ENCODE data around the gene MKKS.

MKKS gene

DNA sequence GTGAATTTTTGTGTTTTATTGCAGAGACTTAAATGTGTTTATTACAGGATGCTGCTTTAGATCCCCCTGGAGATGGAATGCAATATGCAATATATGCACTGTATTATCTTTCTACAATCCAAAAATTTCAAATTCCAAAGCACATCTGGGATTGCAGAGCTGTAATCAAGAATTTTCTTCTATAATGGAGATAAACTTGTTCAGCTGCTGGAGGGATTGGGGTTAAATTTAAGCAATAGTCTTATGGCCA lies 66.4 kb downstream of the MKKS start:
- no peak for DNase-seq

DNA sequence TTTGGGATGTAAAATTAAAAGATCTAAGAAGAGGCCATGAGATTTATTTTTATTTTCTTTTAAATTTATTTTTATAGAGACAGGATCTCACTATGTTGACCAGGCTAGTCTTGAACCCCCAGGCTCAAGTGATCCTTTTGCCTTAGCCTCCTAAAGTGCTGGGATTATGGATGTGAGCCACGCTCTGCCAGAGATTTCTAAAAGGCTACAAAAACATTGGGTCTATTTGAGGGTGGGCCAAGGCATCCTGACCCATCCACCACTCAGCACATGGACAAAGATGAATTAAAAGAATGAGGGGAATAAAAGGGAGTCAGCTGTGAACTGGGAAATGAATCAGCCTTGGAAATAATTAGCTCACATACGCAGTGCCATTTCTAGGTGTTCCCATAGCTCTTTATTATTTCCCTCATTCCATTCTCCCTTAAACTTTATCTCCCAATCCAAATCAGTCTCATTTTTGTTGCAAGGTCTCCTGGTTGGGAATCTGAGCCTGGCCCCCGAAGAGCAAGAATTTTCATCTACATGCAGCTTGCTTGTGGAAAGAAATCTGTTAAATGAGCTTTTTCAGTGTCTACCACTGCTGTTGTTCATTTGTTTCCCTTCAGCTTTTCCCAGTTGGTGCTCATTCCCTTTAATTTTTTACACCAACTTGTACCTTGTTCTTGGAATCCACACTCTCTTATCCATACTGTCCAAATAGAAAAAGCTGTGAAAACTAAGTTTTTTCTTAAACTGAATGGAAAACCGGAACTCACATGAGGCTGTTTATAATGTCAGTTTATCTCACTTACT lies 66.9 kb downstream of the MKKS start:
- DNase-seq = no peak

DNA sequence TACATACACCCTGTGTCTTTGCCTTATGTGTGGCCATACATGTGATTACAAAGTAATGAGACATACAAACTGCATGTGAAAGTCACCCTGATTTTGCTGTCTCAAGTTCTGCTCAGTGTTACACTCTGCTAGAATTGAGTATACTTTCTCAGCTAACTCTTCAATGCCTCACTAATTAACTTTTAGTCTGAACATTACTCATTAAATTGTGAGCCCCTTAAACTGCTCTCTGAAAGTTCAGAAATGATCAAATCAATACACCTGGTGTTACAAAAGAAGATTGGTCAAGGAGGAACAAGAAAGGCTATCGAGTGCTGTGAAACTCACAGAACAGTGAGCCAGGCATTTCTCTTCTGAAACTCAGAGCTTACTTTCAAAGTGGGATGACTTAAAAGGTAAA lies 71.3 kb downstream of the MKKS start:
- DNase-seq = no peak

DNA sequence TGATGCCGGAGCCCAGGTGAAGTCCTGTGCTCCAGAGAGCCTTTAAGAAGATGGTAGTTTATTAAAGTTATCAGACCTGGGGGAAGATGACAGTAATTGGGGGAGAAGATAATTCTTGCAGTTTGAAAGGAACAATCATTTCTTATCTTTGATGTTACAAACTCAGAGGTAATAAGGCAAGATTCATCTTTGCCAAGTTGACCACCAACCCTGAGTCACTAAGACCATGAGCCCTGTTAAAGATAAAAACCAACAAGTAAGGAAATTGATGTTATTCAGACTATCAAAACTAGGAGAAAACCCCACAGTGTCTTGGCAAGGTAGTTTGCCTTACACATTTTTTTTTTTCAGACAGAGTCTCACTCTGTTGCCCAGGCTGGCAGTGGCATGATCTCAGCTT lies 73.1 kb downstream of the MKKS start:
- DNase-seq = no peak

DNA sequence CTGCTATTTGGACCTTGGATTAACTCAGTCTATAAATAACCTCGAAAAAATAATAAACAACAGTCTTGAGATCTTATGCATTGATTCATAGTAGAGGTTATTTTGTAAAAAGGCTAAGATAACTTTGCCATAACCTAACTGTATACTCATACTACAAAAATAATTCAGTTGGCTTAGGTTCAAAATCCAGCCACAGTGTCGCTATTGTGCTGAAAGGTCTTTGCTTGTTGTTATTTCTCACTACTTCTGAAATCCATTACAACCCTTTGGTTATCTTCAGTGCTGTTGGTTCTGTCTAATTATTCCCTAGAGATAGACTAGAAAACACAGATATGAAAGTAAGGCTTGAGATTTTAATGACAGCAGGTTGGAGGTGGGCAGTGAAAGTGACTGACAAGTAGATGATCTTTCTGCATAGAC lies 74.4 kb downstream of the MKKS start:
- no peak for DNase-seq

DNA sequence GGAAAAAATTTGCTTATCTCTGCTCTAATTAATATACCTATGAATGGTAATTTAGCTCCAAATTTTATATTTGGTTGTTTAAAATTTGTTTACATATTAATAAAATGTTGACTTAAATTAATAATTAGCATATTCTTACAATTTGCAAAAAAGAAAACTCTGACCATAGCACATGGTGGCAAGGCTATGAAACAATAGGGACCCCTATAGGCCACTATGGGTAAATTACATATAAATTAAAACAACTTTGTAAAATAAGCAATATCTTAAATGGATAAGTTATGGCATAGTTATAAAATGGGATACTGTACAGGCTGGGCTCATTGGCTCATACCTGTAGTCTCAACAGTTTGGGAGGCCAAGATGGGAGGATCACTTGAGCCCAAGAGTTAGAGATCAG lies 76.0 kb downstream of the MKKS start:
- DNase-seq = no peak

DNA sequence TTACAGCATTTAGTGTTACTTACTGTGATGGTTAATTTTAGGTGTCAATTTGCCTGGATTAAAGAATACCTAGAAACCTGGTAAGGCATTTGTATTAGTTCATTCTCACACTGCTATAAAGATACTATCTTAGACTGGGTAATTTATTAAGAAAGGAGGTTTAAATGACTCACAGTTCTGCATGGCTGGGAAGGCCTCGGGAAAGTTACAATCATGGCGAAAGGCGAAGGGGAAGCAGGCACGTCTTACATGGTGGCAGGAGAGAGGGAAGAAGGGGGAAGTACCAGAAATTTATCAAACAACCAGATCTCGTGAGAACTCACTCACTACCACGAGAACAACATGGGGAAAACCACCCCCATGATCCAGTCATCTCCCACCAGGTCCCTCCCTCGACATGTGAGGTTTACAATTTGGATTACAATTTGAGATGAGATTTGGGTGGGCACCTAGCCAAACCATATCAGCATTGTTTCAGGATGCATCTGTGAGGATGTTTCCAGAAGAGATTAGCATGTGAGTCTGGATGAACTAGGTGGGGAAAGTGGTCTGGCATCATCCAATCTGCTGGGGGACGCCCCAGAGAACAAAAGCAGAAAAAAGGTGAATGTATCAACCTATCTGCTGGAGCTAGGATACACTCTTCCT lies 76.8 kb downstream of the MKKS start:
- DNase-seq = no peak

DNA sequence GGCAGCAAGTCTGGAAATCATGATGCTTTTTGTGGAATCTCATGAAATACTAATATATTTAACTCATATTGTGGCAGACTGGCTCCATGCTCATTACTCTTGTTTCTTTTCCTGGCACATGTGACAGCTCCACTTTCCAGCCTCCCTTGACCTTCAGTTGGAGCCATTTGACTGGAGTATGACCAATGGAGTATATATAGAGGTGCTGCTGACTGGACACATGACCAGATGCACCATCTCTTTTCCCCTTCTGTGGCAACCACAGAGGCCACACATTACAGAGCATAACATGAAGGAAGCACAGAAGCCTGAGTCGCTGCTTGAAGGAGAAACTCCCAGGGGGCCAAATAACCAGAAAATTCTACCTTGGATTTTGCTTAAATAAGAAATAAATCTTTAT lies 77.4 kb downstream of the MKKS start:
- DNase-seq = no peak

DNA sequence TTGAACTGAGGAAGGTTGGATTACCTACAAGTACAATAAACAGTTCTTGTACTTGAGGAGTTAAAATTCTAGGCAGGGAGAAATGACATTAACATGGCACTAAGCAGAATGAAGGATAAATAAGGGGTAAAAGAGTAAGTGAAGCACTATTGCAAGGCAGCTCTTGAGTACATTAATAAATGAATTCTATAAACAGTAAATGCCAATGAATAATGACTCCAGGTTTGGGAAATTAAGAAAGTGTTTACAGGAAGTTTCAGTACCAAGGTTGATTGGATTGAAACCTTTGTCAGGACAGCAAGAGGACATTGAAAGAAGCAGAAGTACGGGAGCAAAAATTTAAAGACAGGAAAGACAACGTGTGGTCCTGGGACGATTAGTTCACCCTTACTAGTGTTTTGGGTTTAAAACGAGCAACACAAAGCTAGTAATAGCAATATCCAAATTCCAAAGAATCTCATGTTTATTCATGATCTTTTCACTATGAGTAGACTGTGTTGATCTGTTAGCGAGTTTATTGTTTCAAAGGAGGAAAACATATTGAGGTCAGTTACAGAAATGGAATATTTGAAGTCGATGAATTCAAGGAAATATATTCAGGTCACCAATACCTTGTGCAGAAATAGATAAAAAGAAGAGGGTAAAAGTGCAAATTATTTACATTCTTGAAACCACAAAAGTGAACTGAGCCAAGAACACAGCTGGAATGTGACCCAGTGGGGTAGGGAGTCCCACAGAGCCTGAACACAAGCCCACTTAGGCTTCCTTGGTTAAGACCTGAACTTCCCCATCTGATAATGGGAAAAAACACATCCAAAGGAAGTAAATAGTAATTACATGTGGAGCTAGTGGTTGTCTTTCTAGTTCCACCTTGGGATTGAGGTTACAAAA lies 80.8 kb downstream of the MKKS start:
- DNase-seq = no peak
